ENCODE measurements around the gene FAM47A.

The FAM47A gene

GRCh38 chrX:34132028-34132427, at the start of gene FAM47A:
Gene FAM47A (minus strand): TSS chrX:34132314. CDS start chrX:34132278, 36 bp downstream.
- no peak for DNase-seq

GRCh38 chrX:34147345-34147744, 15.2 kb upstream of the FAM47A start:
- no peak for DNase-seq

GRCh38 chrX:34146906-34147305, 14.8 kb upstream of the FAM47A start:
- no peak for DNase-seq

- DNase-seq: no peak
Observed at GRCh38 chrX:34144246-34144645, 12.1 kb upstream of the FAM47A start.

- DNase-seq: no peak
Observed at GRCh38 chrX:34140816-34141215, 8.7 kb upstream of the FAM47A start.

GRCh38 chrX:34130980-34131744, 952 bp downstream of the FAM47A start:
- DNase-seq: no peak

- no peak for DNase-seq
Observed at GRCh38 chrX:34130501-34130900, 1.6 kb downstream of the FAM47A start.

- no peak for DNase-seq
Observed at GRCh38 chrX:34126011-34126410, 6.1 kb downstream of the FAM47A start.

GRCh38 chrX:34119122-34119521, 13.0 kb downstream of the FAM47A start:
- DNase-seq: no peak

GRCh38 chrX:34112459-34112858, 19.7 kb downstream of the FAM47A start:
- DNase-seq: no peak

All from DMS153 (cell line).